ENCODE measurements around the gene SLC38A8. TPM values are rescaled to one million over a fixed set of nuclear protein-coding genes. Genes with fewer than 3 reads are reported as not detected.
A peak's percentile ranks its signal among the peaks of the same experiment; 100 is the strongest.

The SLC38A8 gene
- total RNA-seq, 1 donor from 2014 or later, result not detected

DNA sequence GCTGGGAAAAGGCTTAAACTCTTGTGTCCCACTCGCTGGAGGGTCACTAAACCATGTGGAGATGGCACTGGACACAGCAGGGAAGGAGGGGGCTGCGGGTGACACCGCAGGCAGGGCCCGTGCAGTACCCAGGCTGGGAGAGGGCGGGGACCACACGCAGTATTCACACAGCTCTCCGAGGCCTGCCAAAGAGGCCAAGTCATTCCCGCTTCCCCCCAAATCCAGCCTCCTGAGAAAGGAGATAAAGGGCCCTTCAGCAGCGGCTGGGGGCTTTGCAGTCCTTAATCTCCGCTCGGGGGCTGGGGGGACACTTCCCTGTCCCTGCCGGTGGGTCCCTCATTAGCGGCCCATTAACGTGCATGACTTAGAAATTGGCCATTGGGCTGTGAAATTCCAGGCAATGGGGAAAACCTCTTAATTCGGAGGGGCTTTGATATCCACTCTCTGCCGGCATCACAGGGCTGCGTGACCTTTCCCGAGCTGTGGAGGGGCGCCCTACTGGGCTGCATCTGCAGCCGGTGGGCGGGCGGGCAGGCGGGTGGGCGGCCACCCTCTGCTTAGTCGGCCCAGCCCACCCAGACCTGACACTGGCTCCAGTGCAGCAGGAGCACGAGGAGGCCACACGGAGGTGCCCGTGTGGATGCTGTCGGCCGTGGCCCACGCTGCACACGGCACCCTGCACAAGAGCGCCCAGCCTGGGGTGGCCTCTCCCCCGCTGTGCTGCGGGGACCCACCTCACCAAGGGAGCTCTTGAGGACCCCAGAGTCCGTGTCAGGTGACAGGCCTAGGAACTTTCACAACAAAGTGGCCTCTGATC is 2.6 kb upstream of the SLC38A8 start:
- DNase-seq (ENCODE audit: extremely low spot score, unreplicated experiment), result no peak
- Mint-ChIP-seq H3K27ac (no peak overlapping the region), H3K27me3 (peaks cover 14% of the 10 kb centered on the region), H3K4me3 (no peak overlapping the region), H3K9me3 (no peaks in the 10 kb centered on the region), H3K4me1 (ENCODE audit: unreplicated experiment) (peaks cover 22% of the 10 kb centered on the region), H3K36me3 (no peaks in the 10 kb centered on the region)
- TF ChIP-seq, protein P1, sequence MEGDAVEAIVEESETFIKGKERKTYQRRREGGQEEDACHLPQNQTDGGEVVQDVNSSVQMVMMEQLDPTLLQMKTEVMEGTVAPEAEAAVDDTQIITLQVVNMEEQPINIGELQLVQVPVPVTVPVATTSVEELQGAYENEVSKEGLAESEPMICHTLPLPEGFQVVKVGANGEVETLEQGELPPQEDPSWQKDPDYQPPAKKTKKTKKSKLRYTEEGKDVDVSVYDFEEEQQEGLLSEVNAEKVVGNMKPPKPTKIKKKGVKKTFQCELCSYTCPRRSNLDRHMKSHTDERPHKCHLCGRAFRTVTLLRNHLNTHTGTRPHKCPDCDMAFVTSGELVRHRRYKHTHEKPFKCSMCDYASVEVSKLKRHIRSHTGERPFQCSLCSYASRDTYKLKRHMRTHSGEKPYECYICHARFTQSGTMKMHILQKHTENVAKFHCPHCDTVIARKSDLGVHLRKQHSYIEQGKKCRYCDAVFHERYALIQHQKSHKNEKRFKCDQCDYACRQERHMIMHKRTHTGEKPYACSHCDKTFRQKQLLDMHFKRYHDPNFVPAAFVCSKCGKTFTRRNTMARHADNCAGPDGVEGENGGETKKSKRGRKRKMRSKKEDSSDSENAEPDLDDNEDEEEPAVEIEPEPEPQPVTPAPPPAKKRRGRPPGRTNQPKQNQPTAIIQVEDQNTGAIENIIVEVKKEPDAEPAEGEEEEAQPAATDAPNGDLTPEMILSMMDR (conservative IDR thresholded peaks at IDR 0.05), result no peak

DNA sequence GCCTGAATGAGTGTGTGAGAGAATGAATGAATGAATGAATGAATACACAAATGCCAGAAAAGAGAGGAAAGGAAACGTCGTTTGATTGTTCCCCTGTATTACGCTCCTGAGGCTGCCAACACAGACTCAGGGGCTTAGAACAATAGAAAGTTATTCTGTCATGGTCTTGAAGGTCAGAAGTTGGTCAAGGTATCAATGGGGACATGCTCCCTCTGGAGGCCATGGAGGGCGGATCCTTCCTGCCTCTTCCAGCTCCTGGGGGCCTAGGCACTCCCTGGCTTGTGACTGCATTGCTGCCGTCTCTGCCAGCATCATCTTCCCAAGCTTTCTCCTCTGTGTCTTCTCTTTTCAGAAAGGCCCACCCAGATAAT is 1.5 kb upstream of the SLC38A8 start:
- H3K36me3 Mint-ChIP-seq, result no peaks in the 10 kb centered on the region
- H3K27ac Mint-ChIP-seq, result peak overlapping the region; percentile 40
- no peaks in the 10 kb centered on the region for H3K9me3 Mint-ChIP-seq
- peaks cover 22% of the 10 kb centered on the region for H3K4me1 Mint-ChIP-seq (ENCODE audit: unreplicated experiment)
- no peak overlapping the region for H3K4me3 Mint-ChIP-seq
- no peak for DNase-seq (ENCODE audit: extremely low spot score, unreplicated experiment)
- TF ChIP-seq, protein P1 (conservative IDR thresholded peaks at IDR 0.05), result peak; percentile 64
- H3K27me3 Mint-ChIP-seq, result peaks cover 14% of the 10 kb centered on the region

DNA sequence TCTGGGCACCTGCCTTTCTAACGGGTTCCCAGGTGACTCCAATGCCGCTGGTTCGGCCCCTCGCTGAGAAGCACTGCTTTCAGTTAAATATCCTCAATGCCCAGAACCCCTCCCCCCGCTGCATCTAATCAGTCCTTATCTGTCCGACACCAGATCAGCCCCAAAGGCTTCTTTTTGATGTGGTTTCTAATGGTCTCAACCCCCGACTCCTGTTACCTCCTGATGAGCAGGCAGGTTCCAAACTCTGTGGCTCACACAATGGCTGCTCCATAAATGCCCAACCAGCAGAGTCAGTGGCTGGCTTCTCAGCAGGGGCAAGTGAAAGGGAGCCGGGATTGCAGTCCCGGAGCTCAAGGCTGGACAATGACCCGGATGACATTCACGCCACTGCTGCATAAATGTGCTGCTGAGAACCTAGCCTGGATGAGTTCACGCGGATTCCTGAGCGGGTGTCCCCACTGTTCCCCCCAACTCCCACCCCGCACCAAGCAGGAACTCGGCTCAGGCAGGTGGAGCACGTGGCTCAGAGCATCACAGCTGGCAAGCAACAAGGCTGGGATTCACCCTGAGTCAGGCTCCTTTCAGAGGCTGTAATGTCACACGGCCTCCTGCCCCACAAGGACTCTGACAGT is 1.0 kb upstream of the SLC38A8 start:
- peaks cover 14% of the 10 kb centered on the region for H3K27me3 Mint-ChIP-seq
- no peak for DNase-seq (ENCODE audit: extremely low spot score, unreplicated experiment)
- no peaks in the 10 kb centered on the region for H3K36me3 Mint-ChIP-seq
- no peaks in the 10 kb centered on the region for H3K9me3 Mint-ChIP-seq
- peaks cover 24% of the 10 kb centered on the region for H3K4me1 Mint-ChIP-seq (ENCODE audit: unreplicated experiment)
- TF ChIP-seq, protein P1 (conservative IDR thresholded peaks at IDR 0.05), result no peak
- H3K27ac Mint-ChIP-seq, result peak overlapping the region; percentile 40
- H3K4me3 Mint-ChIP-seq, result no peak overlapping the region

DNA sequence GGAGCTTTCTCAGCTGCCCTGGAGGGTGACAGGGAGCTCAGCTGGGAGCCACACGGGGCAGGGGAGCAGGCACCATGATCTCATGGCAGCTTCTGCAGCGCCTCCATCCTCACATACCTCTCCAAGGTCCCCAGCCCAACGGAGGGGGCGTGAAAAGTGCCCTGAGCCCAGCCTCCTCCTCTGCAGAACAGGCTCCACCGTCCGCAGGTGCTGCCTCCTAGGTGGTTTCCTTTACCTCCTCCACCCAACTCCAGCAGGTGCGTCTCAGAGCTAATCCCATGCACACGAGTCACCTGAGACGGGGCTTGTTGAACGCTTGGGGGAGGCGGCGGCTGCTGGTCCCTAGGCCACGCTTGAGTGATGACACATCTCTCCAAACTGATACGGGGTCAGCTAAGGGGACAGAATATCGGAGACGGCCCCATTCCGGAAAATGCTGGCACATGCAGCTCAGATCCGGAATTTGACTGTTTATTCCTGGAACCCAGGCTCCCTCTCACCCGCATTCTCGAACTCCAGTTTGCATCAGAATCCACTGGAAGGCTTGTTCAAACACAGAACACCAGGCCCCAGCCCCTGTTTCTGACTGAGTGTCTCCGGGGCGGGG is 387 bp upstream of the SLC38A8 start:
- Mint-ChIP-seq H3K27me3 (peaks cover 18% of the 10 kb centered on the region), H3K36me3 (no peaks in the 10 kb centered on the region), H3K4me1 (ENCODE audit: unreplicated experiment) (peaks cover 28% of the 10 kb centered on the region), H3K27ac (no peak overlapping the region), H3K4me3 (no peak overlapping the region), H3K9me3 (no peaks in the 10 kb centered on the region)
- no peak for DNase-seq (ENCODE audit: extremely low spot score, unreplicated experiment)
- TF ChIP-seq, protein P1 (conservative IDR thresholded peaks at IDR 0.05), result no peak

DNA sequence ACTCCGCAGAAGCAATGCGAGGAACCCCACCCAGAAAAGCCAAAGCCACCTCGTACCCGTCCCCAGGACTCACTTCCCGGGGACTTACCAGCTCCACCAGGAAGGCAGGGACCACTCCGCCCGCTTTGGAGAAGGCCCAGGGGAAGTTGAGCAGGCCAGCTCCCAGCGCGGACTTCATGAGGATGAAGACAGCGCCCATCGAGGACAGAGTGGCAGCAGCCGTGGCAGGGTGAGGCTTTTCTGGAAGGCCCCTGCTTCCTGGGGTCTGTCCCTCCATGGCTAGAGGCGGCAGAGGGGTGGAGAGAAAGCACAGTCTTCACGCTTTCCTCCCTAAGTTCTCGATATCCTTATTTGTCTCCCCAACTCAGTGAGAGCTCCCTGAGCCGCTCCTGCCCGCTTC is 714 bp downstream of the SLC38A8 start:
- Mint-ChIP-seq H3K4me1 (ENCODE audit: unreplicated experiment) (peaks cover 28% of the 10 kb centered on the region), H3K27me3 (peaks cover 18% of the 10 kb centered on the region), H3K4me3 (no peak overlapping the region), H3K27ac (no peak overlapping the region), H3K9me3 (no peaks in the 10 kb centered on the region), H3K36me3 (no peaks in the 10 kb centered on the region)
- no peak for DNase-seq (ENCODE audit: extremely low spot score, unreplicated experiment)
- TF ChIP-seq, protein P1 (conservative IDR thresholded peaks at IDR 0.05), result no peak
